ENCODE data around the gene PRR15L.

Gene PRR15L

DNA sequence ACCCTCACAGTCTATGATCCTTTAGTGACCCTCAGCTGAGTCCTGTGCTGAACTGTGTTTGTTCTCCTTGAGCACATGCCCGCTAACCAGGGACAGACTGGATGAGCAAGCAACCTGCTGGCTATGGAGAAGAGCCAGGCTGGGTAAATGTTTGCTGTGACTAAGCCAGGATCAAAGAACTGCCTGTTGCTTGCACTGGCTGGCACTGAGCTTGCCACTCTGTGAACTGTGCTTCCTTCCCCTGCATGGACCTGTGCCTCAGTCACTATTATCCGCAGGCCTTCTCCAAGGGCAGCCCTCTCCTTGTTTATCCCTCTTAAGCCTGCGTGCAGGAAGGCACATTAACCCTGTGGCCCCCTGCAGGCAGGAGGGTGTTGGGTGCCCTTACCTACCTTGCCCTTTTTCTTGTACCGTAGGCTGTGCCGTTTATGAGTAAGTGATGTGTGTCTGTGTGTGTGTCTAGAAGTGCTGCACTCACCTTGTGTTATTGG, 8.9 kb downstream of the PRR15L start:
- Histone ChIP-seq H2AFZ (ENCODE audit: insufficient read depth, low read length, poor library complexity) (no peak overlapping the region), H3K4me3 (ENCODE audit: low read depth, low read length) (no peak overlapping the region), H3K18ac (ENCODE audit: low read length) (no peak overlapping the region), H2AK5ac (ENCODE audit: low read length) (no peak overlapping the region), H4K91ac (ENCODE audit: low read depth, low read length) (no peak overlapping the region), H3K4me2 (ENCODE audit: low read length) (no peak overlapping the region), H3K4ac (ENCODE audit: low read depth, low read length) (no peak overlapping the region), H3K23ac (ENCODE audit: low read length) (no peak overlapping the region), H3K27me3 (ENCODE audit: insufficient read depth, low read length) (no peaks in the 10 kb centered on the region), H3K27ac (ENCODE audit: low read depth, low read length) (no peak overlapping the region), H3K36me3 (ENCODE audit: control insufficient read depth in 1 of 2, insufficient read depth in 2 of 2, low read length in 2 of 2) (no peaks in the 10 kb centered on the region), H3K79me2 (ENCODE audit: control insufficient read depth, insufficient read depth, low read length, poor library complexity) (no peaks in the 10 kb centered on the region), H4K8ac (ENCODE audit: low read depth, low read length) (no peak overlapping the region), H2BK5ac (ENCODE audit: low read depth, low read length, poor library complexity) (no peak overlapping the region), H3K14ac (ENCODE audit: low read length) (no peak overlapping the region), H3K9me3 (ENCODE audit: insufficient read depth, low read depth, low read length) (no peaks in the 10 kb centered on the region), H3K4me1 (ENCODE audit: control insufficient read depth in 1 of 2, insufficient read depth in 2 of 2, low read length in 2 of 2) (peaks cover 0 to 2% of the 10 kb centered on the region in 2 experiments), H2BK12ac (ENCODE audit: low read length) (no peak overlapping the region), H3K9ac (ENCODE audit: low read length) (no peak overlapping the region), H2BK120ac (ENCODE audit: insufficient read depth, low read length, poor library complexity) (no peak overlapping the region), H3K79me1 (ENCODE audit: low read length) (no peaks in the 10 kb centered on the region), H4K12ac (ENCODE audit: low read depth, low read length) (no peak overlapping the region)
- no peak for DNase-seq
- WGBS (ENCODE audit: extremely low coverage, insufficient coverage, insufficient read length): no CpG with 5 or more reads among the region's 5 CpGs

DNA sequence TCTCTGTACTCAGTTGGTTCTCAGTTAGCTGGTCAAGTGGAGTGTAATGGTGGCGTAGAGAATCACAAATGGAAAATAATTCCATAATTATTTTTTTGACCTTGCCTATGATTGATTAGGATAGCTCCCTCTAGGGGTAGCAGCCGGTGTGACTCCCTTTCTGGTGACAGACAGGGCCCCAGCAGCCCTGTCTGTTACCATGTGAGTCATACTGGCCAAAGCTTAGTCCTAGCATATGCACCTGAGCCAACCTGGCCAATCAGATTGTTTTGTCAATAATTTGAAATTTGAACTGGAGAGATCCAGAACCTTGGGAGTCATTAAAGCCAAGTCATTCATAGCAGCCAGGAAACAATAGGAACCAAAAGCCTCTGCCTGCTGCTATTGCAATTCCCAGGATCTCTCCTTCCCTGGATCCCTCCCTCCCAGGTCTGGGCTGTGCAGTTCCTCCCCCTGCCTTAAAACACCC, 10.7 kb downstream of the PRR15L start:
- Histone ChIP-seq H2AFZ (ENCODE audit: insufficient read depth, low read length, poor library complexity) (no peak overlapping the region), H2BK12ac (ENCODE audit: low read length) (no peak overlapping the region)

DNA sequence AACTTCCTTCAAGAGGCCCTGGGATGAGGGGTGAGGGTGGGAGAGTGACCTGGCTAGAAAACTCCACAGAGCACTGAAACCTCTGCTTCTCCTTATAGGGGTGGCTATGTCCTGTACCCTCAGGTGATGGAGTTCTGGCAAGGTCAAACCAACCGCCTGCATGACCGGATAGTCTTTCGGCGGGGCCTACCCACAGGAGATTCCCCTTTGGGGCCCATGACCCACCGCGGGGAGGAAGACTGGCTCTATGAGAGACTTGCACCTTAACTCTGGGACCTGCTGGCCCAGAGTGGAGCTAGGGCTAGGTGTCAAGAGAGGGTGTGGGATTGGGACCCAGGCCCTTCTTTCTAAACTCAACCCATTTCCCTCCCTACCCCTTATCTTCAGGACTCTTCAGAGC, 11.2 kb downstream of the PRR15L start:
- no CpG with 5 or more reads among the region's 6 CpGs for WGBS (ENCODE audit: extremely low coverage, insufficient coverage, insufficient read length)
- no peak overlapping the region for H4K8ac ChIP-seq (ENCODE audit: low read depth, low read length)
- no peaks in the 10 kb centered on the region for H3K79me2 ChIP-seq (ENCODE audit: control insufficient read depth, insufficient read depth, low read length, poor library complexity)
- no peak overlapping the region for H3K23ac ChIP-seq (ENCODE audit: low read length)
- H3K9ac ChIP-seq (ENCODE audit: low read length): no peak overlapping the region
- no peak overlapping the region for H3K18ac ChIP-seq (ENCODE audit: low read length)
- peak overlapping the region; percentile 32 for H2BK5ac ChIP-seq (ENCODE audit: low read depth, low read length, poor library complexity)
- H3K9me3 ChIP-seq (ENCODE audit: insufficient read depth, low read depth, low read length): no peaks in the 10 kb centered on the region
- H3K14ac ChIP-seq (ENCODE audit: low read length): no peak overlapping the region
- no peak overlapping the region for H3K4me2 ChIP-seq (ENCODE audit: low read length)
- peaks cover 0 to 8% of the 10 kb centered on the region in 2 experiments for H3K4me1 ChIP-seq (ENCODE audit: control insufficient read depth in 1 of 2, insufficient read depth in 2 of 2, low read length in 2 of 2)
- H3K27me3 ChIP-seq (ENCODE audit: insufficient read depth, low read length): no peaks in the 10 kb centered on the region
- peaks cover 2% of the 10 kb centered on the region for H3K79me1 ChIP-seq (ENCODE audit: low read length)
- H2AK5ac ChIP-seq (ENCODE audit: low read length): no peak overlapping the region
- H2AFZ ChIP-seq (ENCODE audit: insufficient read depth, low read length, poor library complexity): no peak overlapping the region
- H4K12ac ChIP-seq (ENCODE audit: low read depth, low read length): no peak overlapping the region
- no peak for DNase-seq
- no peak overlapping the region for H3K27ac ChIP-seq (ENCODE audit: low read depth, low read length)
- H2BK120ac ChIP-seq (ENCODE audit: insufficient read depth, low read length, poor library complexity): peak overlapping the region; percentile 20
- H3K4ac ChIP-seq (ENCODE audit: low read depth, low read length): no peak overlapping the region
- H3K36me3 ChIP-seq (ENCODE audit: control insufficient read depth in 1 of 2, insufficient read depth in 2 of 2, low read length in 2 of 2): no peaks in the 10 kb centered on the region
- H4K91ac ChIP-seq (ENCODE audit: low read depth, low read length): peak overlapping the region; percentile 25
- no peak overlapping the region for H2BK12ac ChIP-seq (ENCODE audit: low read length)
- no peak overlapping the region for H3K4me3 ChIP-seq (ENCODE audit: low read depth, low read length)

More for the DNA sequence above, 10.7 kb downstream of the PRR15L start:
- Histone ChIP-seq H3K4ac (ENCODE audit: low read depth, low read length) (no peak overlapping the region), H3K4me1 (ENCODE audit: control insufficient read depth in 1 of 2, insufficient read depth in 2 of 2, low read length in 2 of 2) (peaks cover 0 to 4% of the 10 kb centered on the region in 2 experiments), H3K9me3 (ENCODE audit: insufficient read depth, low read depth, low read length) (no peaks in the 10 kb centered on the region), H3K27ac (ENCODE audit: low read depth, low read length) (no peak overlapping the region), H3K18ac (ENCODE audit: low read length) (no peak overlapping the region), H3K79me1 (ENCODE audit: low read length) (no peaks in the 10 kb centered on the region), H3K4me3 (ENCODE audit: low read depth, low read length) (no peak overlapping the region), H2BK120ac (ENCODE audit: insufficient read depth, low read length, poor library complexity) (no peak overlapping the region), H4K12ac (ENCODE audit: low read depth, low read length) (no peak overlapping the region), H3K4me2 (ENCODE audit: low read length) (no peak overlapping the region), H3K14ac (ENCODE audit: low read length) (no peak overlapping the region), H3K23ac (ENCODE audit: low read length) (no peak overlapping the region), H3K79me2 (ENCODE audit: control insufficient read depth, insufficient read depth, low read length, poor library complexity) (no peaks in the 10 kb centered on the region), H3K36me3 (ENCODE audit: control insufficient read depth in 1 of 2, insufficient read depth in 2 of 2, low read length in 2 of 2) (no peaks in the 10 kb centered on the region), H3K9ac (ENCODE audit: low read length) (no peak overlapping the region), H4K91ac (ENCODE audit: low read depth, low read length) (no peak overlapping the region), H4K8ac (ENCODE audit: low read depth, low read length) (no peak overlapping the region), H2AK5ac (ENCODE audit: low read length) (no peak overlapping the region), H2BK5ac (ENCODE audit: low read depth, low read length, poor library complexity) (no peak overlapping the region), H3K27me3 (ENCODE audit: insufficient read depth, low read length) (no peaks in the 10 kb centered on the region)
- DNase-seq: peak; percentile 72 to 87
- WGBS (ENCODE audit: extremely low coverage, insufficient coverage, insufficient read length): no CpG with 5 or more reads among the region's 2 CpGs

DNA sequence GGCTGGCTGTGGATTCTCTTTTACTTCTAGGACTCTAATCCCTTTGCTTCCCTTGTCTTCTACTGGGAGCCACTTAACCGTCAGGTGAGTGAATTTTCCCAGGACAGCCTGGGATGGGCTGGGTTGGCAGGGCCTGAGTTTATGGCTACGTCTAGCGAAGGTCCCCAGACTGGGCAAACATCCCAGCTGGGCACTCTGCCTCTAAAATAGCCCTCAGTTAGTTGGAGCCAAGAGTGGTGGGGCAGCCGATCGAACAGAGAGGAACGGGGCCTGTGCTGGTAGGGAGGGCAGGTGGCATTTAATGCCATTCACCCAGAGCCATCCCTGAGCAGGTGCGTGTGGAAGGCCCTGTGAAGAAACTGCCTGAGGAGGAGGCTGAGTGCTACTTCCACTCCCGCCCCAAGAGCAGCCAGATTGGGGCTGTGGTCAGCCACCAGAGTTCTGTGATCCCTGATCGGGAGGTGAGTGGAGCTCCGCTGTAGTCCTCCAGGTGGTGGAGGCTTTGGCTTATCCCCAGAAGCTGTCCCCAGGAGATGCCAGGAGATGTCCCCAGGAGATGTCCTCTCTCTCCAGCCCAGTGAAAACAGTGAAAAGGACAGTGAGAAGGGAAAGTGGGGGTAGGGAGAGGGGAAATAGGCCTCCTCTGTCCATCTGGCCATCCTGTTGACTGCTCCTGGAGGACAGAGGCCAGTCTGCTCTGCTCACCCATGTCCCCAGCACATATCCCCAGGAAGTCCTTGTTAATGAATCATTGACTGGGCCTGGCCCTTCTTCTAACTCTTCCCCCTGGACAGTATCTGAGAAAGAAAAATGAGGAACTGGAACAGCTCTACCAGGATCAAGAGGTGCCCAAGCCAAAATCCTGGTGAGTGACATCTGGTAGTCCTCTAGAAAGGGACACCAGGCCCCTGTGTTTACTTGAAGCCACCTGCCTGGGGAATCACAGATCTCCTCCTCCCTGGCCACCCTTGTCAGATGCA, 11.9 kb downstream of the PRR15L start:
- Histone ChIP-seq H3K18ac (ENCODE audit: low read length) (no peak overlapping the region), H3K79me2 (ENCODE audit: control insufficient read depth, insufficient read depth, low read length, poor library complexity) (no peaks in the 10 kb centered on the region), H3K27ac (ENCODE audit: low read depth, low read length) (no peak overlapping the region), H2BK12ac (ENCODE audit: low read length) (no peak overlapping the region), H2BK120ac (ENCODE audit: insufficient read depth, low read length, poor library complexity) (no peak overlapping the region), H2BK5ac (ENCODE audit: low read depth, low read length, poor library complexity) (no peak overlapping the region), H4K12ac (ENCODE audit: low read depth, low read length) (no peak overlapping the region), H3K9ac (ENCODE audit: low read length) (no peak overlapping the region), H3K23ac (ENCODE audit: low read length) (no peak overlapping the region), H4K8ac (ENCODE audit: low read depth, low read length) (no peak overlapping the region), H3K79me1 (ENCODE audit: low read length) (peaks cover 3% of the 10 kb centered on the region), H2AK5ac (ENCODE audit: low read length) (no peak overlapping the region), H3K4ac (ENCODE audit: low read depth, low read length) (no peak overlapping the region), H4K91ac (ENCODE audit: low read depth, low read length) (peak overlapping the region; percentile 25), H3K4me2 (ENCODE audit: low read length) (no peak overlapping the region), H3K4me3 (ENCODE audit: low read depth, low read length) (no peak overlapping the region), H3K27me3 (ENCODE audit: insufficient read depth, low read length) (no peaks in the 10 kb centered on the region), H2AFZ (ENCODE audit: insufficient read depth, low read length, poor library complexity) (no peak overlapping the region), H3K36me3 (ENCODE audit: control insufficient read depth in 1 of 2, insufficient read depth in 2 of 2, low read length in 2 of 2) (no peaks in the 10 kb centered on the region), H3K14ac (ENCODE audit: low read length) (no peak overlapping the region), H3K4me1 (ENCODE audit: control insufficient read depth in 1 of 2, insufficient read depth in 2 of 2, low read length in 2 of 2) (peaks cover 0 to 10% of the 10 kb centered on the region in 2 experiments), H3K9me3 (ENCODE audit: insufficient read depth, low read depth, low read length) (peaks cover under 1% of the 10 kb centered on the region)
- DNase-seq: no peak
- no CpG with 5 or more reads among the region's 10 CpGs for WGBS (ENCODE audit: extremely low coverage, insufficient coverage, insufficient read length)

Measured in trophoblast cell (in vitro differentiated cells and primary cell).